NT2/D1 (cell line): Measurements from ENCODE around the gene KCNK7.

Experiments
- DNase-seq: peaks from one replicate; pipeline ENCODE4 v3.0.0-alpha.2; 2011; ENCODE audit warnings: low read depth, low spot score
- H3K27me3 ChIP-seq: 2 replicates; pipeline ENCODE4 v1.6.0; 2011; ENCODE audit warnings: mild to moderate bottlenecking; ENCODE audit not compliant: insufficient read length, insufficient read depth
- H3K36me3 ChIP-seq: 2 replicates; pipeline ENCODE4 v1.6.1; 2011; ENCODE audit warnings: mild to moderate bottlenecking, low read length, mixed read lengths; ENCODE audit not compliant: insufficient read depth, insufficient read length
- H3K4me1 ChIP-seq: 2 replicates; pipeline ENCODE4 v1.5.1; 2011; ENCODE audit not compliant: insufficient read depth, insufficient read length
- H3K4me3 ChIP-seq: 2 replicates; pipeline ENCODE4 v1.5.1; 2011; ENCODE audit warnings: low read depth; ENCODE audit not compliant: insufficient read length
- H3K9ac ChIP-seq: 2 replicates; pipeline ENCODE4 v1.6.0; 2011; ENCODE audit warnings: low read depth; ENCODE audit not compliant: insufficient read length
- H3K9me3 ChIP-seq: 2 replicates; pipeline ENCODE4 v1.5.1; 2011; ENCODE audit warnings: mild to moderate bottlenecking, low read length; ENCODE audit not compliant: insufficient read depth
- SUZ12 ChIP-seq: IDR thresholded peaks from 2 replicates; pipeline ENCODE4 v1.6.1; 2011; ENCODE audit not compliant: insufficient read length, insufficient read depth; ENCODE audit errors: extremely low read depth
- YY1 ChIP-seq: IDR thresholded peaks from 2 replicates; pipeline ENCODE4 v1.6.1; 2011; ENCODE audit not compliant: insufficient read length, insufficient read depth
- ZNF274 ChIP-seq: IDR thresholded peaks from 2 replicates; pipeline ENCODE4 v1.6.1; 2011; ENCODE audit warnings: mild to moderate bottlenecking, low read depth, low read length

KCNK7 gene

DNA sequence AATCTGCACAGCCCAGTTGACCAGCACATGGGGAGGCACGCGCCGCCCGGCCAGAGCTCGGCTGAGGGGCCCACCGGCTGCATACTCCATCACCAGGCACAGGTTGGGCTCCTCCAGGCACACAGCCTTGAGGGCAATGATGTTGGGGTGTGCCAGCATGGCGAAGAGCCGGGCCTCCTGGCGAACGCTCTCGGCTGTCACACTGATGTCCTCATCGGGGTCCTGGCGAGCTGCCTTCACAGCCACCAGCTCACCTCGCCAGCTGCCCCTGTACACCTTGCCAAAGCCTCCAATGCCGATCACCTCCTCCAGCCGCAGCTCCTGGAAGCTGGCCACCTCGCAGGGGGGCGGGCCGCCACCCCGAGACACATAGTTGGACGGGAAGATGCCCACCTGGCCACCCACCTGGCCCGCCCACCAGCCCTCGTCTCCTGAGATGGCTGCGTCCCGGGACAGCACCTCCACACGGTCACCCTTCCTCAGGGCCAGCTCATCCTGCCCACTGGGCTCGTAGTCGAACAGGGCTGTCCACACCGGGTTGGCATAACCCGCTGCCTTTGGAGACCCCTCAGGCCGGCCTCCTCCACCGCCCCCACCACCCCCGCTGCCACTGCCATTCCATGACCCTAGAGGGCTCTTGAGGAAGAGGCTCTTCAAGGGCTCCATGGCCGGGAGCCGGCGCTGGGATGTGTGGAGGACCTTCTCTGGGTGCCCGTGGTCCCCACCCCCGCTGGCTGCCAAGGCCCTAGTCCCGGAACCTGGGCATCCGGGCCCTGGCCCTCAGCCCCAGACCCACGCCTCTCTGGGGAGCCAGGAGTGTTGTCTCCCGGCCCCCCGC is 17.7 kb upstream of the KCNK7 start:
- peak overlapping the region; percentile 94 for H3K4me3 ChIP-seq
- H3K4me1 ChIP-seq, result peaks cover 35% of the 10 kb centered on the region
- DNase-seq, result no peak
- H3K36me3 ChIP-seq, result peaks cover 66% of the 10 kb centered on the region
- TF ChIP-seq SUZ12 (no peak), ZNF274 (no peak), YY1 (no peak)
- H3K27me3 ChIP-seq, result no peaks in the 10 kb centered on the region
- H3K9me3 ChIP-seq, result no peaks in the 10 kb centered on the region
- peak overlapping the region; percentile 97 for H3K9ac ChIP-seq

DNA sequence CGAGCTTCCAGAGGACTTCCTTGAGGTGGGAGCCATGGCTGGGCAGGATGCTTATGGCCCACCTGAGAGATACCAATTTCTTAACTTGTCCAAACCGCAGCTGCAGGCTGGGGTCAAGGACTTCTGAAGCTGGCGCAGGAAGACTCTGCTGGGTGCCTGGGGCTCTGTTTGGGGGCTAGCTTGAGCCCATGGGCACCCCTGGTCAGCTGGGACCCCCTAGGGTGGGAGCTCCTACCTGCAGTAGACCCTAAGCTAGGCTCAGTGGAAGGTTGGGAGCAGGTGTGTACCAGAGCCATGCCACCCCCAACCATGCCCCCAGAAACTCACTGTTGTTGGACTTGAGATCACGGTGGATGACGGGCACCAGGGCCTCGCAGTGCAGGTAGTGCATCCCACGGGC is 17.1 kb upstream of the KCNK7 start:
- H3K4me1 ChIP-seq, result peaks cover 38% of the 10 kb centered on the region
- no peaks in the 10 kb centered on the region for H3K9me3 ChIP-seq
- peaks cover 66% of the 10 kb centered on the region for H3K36me3 ChIP-seq
- DNase-seq, result no peak
- peak overlapping the region; percentile 94 for H3K4me3 ChIP-seq
- peak overlapping the region; percentile 74 for H3K9ac ChIP-seq
- TF ChIP-seq SUZ12 (no peak), ZNF274 (no peak), YY1 (no peak)
- no peaks in the 10 kb centered on the region for H3K27me3 ChIP-seq

DNA sequence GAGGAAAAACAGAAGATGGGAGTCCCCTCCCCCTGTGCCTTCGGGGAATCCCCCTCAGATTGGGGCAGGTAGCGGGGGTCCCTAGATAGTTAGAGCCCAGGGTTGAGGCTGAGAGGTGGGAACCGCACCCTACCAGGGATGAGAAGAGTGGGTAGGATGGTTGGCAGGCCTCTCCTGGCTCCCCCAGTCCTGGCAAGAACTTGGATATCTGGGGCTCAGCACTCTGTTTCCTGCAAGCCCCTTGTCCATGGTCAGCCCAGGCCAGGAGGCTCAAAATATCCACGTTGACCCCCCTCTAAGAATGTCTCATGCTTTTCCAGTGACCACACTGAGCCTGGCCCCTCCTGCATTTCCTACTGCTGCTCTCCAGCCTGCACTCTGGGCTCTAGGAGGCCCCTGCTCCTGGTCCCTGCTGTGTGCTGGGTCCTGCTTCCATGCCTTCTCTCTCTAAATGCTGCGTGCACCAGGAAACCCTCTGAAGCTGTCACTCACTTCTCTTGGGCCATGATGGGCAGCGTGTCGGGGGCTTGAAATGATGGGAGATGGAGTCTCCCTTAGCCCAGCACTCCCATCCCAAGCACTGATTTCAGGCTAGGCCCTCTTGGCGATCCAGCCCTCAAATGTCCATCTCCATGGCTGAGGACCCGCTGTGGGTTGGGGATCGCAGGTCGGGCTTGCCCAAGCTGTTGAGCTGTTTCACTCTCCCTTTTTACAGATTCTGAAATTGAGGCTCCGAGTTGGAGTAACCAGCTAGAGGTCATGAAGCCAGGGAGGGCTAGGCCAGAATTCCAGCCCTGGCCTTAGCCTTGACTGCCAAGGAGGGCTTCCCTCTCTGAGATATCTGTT is 16.4 kb upstream of the KCNK7 start:
- H3K4me3 ChIP-seq, result no peak overlapping the region
- peak overlapping the region; percentile 63 for H3K9ac ChIP-seq
- H3K9me3 ChIP-seq, result no peaks in the 10 kb centered on the region
- no peaks in the 10 kb centered on the region for H3K27me3 ChIP-seq
- DNase-seq, result no peak
- H3K4me1 ChIP-seq, result peaks cover 36% of the 10 kb centered on the region
- TF ChIP-seq ZNF274, result no peak
- no peak for TF ChIP-seq SUZ12
- TF ChIP-seq YY1, result no peak
- H3K36me3 ChIP-seq, result peaks cover 61% of the 10 kb centered on the region

DNA sequence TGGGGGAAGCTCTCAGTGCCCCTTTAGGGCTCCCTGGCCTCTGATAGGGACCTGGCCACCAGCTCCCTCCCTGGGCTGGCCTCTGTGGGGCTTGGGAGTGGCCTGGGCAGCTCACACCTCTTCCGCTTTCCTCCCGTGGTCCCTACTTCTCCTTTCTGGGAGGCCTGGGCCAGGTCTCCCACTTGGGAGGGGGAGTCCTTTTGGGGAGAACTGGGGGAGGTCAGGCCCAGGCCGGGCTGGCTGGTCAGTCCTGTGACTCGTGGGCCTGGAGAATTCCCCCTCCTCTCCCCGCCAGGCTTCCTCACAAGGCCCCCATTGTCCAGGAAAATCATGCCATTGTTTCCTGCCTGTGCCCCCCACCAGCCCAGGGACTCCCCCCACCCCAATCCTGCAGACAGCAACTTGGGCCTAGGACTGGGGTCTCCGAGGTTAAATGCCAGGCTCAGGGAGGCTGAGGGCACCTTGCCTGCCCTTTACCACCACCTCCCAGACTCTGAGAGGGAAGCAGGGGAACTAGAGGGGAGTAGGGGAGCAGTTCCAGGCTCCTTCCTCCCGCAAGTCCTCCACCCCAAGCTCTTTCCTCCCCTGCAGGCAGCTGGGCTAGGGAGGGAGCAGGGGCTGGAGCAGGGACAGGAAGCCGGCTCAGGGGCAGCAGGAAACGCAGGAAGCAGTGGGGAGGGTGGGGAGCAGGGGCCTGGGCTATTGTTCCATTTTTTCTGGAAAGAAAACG is 15.6 kb upstream of the KCNK7 start:
- Histone ChIP-seq H3K9ac (peak overlapping the region; percentile 63), H3K27me3 (no peaks in the 10 kb centered on the region), H3K36me3 (peaks cover 58% of the 10 kb centered on the region), H3K4me3 (no peak overlapping the region), H3K4me1 (peaks cover 37% of the 10 kb centered on the region), H3K9me3 (no peaks in the 10 kb centered on the region)
- DNase-seq, result no peak
- TF ChIP-seq SUZ12 (no peak), YY1 (no peak), ZNF274 (no peak)

DNA sequence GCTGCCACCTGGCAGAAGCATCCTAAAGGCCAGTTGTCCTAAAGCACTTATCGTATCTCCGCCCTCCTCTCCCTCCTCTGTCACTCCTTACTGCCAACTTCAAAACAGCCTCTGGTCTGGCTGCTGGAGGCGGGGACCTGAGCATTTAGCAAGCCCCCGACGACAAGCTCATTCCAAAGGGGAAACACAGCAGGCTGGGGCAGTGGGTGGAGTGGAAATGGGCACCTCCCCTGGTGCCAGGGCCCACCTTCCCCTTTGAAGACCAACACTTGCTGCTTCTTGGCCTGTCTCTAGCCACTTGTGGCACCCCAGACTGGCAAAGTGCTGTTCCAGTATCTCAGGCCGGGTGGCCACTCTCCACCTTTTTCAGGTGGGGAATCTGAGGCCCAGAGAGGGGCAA is 14.8 kb upstream of the KCNK7 start:
- Histone ChIP-seq H3K27me3 (no peaks in the 10 kb centered on the region), H3K9me3 (no peaks in the 10 kb centered on the region), H3K36me3 (peaks cover 65% of the 10 kb centered on the region), H3K4me1 (peaks cover 41% of the 10 kb centered on the region), H3K4me3 (no peak overlapping the region), H3K9ac (no peak overlapping the region)
- no peak for DNase-seq
- TF ChIP-seq SUZ12 (no peak), YY1 (no peak), ZNF274 (no peak)

DNA sequence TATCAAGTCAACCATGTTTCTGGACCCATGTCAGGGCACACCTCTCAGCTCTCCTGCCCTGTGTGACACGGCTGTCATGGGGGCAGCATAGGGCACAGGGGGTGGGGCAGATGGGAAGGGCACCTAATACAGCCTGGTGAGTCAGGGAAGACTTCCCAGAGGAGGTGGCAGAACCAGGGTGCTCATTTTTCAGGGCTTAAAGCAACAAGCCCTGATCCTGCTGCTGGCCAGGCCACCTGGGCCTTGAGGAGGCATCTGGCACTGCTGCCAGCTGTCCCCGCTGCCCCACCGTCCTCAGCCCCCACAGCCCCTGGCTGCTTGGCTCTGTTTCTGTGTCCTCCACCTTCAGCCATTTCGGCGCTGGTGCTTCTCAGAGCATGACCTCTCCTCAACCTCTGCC is 14.1 kb upstream of the KCNK7 start:
- Histone ChIP-seq H3K9me3 (no peaks in the 10 kb centered on the region), H3K4me3 (no peak overlapping the region), H3K27me3 (no peaks in the 10 kb centered on the region), H3K4me1 (peaks cover 41% of the 10 kb centered on the region), H3K36me3 (peaks cover 73% of the 10 kb centered on the region), H3K9ac (no peak overlapping the region)
- DNase-seq, result no peak
- TF ChIP-seq ZNF274, result no peak
- TF ChIP-seq YY1, result no peak
- no peak for TF ChIP-seq SUZ12
